ENCODE data around the gene KRTAP3-3.
A peak's percentile ranks its signal among the peaks of the same experiment; 100 is the strongest.
"Not testable (repeated sequence)": the region's sequence is repeated elsewhere in the genome, so short reads cannot be mapped to it uniquely, and the experiment has no call there.

Gene KRTAP3-3

DNA sequence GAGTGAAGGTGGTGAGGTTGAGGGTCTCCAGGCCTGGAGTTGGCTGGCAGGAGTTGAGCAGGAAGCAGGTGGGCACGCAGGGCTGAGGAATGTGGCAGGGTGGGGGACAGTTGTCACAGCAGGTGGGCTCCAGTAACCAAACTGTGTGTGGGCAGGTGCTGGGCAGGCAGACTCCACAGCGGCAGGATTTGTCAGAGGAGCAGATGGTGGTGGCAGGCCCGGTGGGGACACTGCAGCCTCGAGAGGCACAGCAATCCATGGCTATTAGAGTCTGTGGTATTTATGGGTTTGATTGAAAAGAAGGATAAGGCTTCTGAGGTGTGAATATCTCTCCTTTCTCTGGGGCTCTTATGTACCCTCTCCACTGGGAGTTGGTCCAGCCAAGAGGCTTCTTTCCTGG is at the start of gene KRTAP3-3:
Gene KRTAP3-3, minus strand, starts transcription at position 326 of the 400 bp plus-strand sequence. Its CDS starts 67 bp downstream, at position 259.
- DNase-seq (ENCODE audit: low read depth, low spot score) = no peak

- DNase-seq (ENCODE audit: low read depth, low spot score) = no peak
Observed at GRCh38 chr17:41042953-41043352, 49.0 kb upstream of the KRTAP3-3 start.

DNA sequence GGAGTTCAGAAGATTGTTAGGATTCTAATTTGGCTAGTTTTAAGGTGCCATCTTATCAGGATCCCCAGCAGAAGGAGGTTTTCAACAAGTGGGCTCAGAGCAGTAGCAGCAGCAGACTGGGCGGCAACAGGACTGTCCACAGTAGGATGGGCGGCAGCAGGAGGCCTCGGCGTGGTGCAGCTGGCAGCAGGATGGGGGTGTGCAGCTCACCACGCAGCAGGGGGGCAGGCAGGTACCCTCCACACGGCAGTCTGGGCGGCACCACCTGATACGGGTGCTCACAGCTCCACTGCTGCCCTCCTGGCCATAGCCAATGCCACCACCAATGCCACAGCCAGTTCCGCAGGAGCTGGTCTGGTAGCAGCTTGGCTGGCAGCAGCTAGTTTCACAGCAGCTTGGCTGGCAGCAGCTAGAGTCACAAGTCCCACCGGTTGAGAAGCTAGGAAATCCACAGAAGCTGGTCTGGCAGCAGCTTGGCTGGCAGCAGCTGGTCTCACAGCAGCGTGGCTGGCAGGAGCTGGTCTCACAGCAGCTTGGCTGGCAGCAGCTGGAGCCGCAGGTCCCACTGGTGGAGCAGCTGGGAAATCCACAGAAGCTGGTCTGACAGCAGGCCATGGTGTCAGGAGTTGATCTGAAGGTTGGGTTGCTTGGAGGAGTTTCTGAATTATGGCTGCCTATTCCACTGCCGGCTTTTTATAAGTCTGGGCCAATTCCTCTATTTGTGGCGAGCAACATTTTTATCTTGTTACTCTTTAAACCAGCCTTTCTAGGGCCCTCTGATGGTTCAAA is 47.0 kb upstream of the KRTAP3-3 start, which contains the start of gene KRTAP1-1:
Gene KRTAP1-1, minus strand, starts transcription at position 668 of the 789 bp plus-strand sequence. Its CDS starts 53 bp downstream, at position 615.
- not testable (repeated sequence) for DNase-seq (ENCODE audit: low read depth, low spot score)

DNA sequence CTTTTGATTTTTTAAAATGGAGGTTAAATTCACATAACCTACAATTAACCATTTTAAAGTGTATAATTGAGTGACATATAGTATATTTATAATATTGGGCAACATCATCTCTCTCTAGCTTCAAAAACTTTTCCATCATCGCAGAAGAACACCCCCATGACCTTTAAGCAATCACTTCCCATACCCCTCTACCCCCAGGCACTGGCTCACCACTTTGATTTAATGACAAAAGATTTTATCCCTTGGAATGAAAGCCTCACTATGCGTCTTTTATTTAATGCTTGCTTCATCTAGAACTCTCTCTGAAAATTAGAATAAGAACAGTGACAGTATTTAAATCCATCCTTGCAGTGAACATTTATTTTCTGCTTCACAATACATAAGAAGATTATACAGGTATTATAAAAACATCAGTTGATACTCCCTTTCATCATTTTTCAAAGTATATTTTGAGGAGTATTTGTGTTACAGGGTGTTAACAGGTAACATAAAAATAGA is 43.9 kb upstream of the KRTAP3-3 start:
- no peak for DNase-seq (ENCODE audit: low read depth, low spot score)

DNA sequence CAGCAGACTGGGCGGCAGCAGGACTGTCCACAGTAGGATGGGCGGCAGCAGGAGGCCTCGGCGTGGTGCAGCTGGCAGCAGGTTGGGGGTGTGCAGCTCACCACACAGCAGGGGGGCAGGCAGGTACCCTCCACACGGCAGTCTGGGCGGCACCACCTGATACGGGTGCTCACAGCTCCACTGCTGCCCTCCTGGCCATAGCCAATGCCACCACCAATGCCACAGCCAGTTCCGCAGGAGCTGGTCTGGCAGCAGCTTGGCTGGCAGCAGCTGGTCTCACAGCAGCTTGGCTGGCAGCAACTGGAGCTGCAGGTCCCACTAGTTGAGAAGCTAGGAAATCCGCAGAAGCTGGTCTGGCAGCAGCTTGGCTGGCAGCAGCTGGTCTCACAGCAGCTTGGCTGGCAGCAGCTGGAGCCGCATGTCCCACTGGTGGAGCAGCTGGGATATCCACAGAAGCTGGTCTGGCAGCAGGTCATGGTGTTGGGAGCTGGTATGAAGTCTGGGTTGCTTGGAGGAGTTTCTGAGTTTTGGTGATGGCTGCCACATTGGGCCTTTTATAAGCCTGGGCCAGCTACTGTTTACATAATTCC is 40.5 kb upstream of the KRTAP3-3 start, which contains the start of gene KRTAP1-3:
Gene KRTAP1-3, minus strand, starts transcription at position 529 of the 590 bp plus-strand sequence. Its CDS starts 53 bp downstream, at position 476.
- DNase-seq (ENCODE audit: low read depth, low spot score) = not testable (repeated sequence)

GRCh38 chr17:41029633-41030245 is 35.8 kb upstream of the KRTAP3-3 start, which contains the start of gene KRTAP1-4:
KRTAP1-4 (minus strand) TSS chr17:41030195; CDS start chr17:41030078, 117 bp downstream.
- DNase-seq (ENCODE audit: low read depth, low spot score) = no peak

DNA sequence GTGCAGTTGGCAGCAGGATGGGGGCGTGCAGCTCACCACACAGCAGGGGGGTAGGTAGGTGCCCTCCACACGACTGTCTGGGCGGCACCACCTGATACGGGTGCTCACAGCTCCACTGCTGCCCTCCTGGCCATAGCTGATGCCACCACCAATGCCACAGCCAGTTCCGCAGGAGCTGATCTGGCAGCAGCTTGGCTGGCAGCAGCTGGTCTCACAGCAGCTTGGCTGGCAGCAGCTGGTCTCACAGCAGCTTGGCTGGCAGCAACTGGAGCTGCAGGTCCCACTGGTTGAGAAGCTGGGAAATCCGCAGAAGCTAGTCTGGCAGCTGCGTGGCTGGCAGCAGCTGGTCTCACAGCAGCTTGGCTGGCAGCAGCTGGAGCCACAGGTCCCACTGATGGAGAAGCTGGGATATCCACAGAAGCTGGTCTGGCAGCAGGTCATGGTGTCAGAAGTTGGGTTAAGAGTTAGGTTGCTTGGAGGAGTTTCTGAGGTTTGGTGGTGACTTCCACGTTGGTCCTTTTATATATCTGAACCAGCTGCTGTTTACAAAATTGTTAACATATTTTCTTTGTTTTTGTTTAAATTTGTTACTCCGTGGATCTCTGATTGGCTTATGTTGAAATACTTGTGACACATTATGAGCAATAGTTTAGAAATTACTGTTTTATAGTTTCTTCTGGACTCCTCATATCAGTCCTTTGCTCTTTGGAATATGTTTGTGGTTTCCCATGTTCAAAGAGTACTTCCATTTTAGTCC is 32.9 kb upstream of the KRTAP3-3 start, which contains the start of gene KRTAP1-5:
Gene KRTAP1-5, minus strand, starts transcription at position 494 of the 757 bp plus-strand sequence. Its CDS starts 53 bp downstream, at position 441.
- peak; percentile 22 for DNase-seq (ENCODE audit: low read depth, low spot score)

GRCh38 chr17:41024697-41025096 is 30.7 kb upstream of the KRTAP3-3 start:
- DNase-seq (ENCODE audit: low read depth, low spot score) = no peak

DNA sequence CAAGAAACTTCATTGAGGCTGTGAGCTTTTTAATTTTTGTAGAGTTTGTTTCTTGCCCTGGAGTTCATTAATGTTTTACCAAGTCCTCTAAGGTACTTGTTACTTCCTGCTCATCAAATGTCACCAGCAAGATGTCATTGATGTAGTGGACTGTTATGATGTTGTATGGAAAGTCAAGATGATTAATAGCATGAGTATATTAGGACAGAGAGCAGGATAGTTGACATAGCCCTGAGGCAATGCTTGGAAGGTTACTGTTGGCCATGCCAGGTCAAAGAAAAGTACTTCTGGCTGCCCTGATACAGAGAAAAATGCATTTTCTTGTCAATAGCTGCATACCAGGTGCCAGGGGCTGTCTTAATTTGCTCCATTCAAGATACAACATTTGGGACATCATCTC is 26.4 kb upstream of the KRTAP3-3 start:
- no peak for DNase-seq (ENCODE audit: low read depth, low spot score)

DNA sequence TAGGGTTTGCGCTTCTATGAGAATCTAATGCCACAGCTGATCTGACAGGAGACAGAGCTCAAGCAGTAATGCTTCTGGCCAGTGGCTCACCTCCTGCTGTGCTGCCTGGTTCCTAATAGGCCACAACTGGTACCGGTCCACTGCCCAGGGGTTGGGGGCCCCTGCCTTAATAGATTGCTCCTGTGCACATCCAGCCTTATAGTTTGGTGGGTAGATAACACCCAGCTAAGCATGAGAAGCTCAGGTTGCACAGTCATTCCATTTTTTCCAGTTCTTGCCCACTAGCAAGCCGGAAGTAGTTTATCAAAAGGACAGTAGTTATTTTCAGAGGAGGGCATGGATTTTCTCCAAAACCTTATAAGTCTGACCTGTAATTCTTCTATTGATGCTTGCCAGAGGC is 25.5 kb upstream of the KRTAP3-3 start:
- DNase-seq (ENCODE audit: low read depth, low spot score) = no peak

DNA sequence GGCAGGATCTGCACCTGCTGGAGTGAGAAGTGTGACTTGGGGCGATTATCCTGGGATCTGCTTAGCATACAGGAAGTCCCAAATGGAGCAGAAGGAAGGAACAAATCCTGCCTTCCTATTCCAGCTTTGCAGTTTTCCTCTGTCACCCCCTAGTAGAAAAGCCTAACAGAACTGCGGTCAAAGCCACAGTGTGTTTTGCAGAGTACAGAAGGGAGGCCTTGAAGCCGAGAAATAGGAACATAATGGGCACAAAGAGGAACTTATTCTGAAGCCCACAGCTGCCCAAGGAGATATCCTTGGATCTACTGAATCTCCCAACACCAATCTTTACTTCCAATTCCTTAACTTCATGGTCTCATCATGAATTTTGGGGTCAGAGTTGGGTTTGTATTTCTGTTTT is 24.6 kb upstream of the KRTAP3-3 start:
- no peak for DNase-seq (ENCODE audit: low read depth, low spot score)

- no peak for DNase-seq (ENCODE audit: low read depth, low spot score)
Observed at GRCh38 chr17:41016578-41017215, 22.7 kb upstream of the KRTAP3-3 start.

GRCh38 chr17:41015454-41015853 is 21.5 kb upstream of the KRTAP3-3 start:
- DNase-seq (ENCODE audit: low read depth, low spot score) = no peak

DNA sequence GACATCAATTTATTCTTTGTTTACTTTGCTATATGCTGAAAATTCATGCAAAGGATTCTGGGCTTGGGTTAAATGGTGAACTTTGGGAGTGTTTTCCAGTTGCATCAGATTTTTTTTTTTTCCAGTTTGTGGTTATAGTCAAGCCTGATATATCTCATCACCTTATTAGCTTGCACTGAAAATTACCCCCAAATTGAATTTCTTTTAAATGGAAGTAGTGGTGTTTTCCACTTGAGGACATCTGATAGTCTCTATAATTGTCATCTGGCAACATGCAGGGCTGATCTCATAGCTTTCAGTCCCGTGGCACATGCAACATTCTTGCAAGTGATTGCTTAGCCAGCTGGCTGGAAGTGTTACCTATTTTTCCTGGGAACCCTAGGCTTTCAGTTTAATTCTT is 19.6 kb upstream of the KRTAP3-3 start:
- peak; percentile 6 for DNase-seq (ENCODE audit: low read depth, low spot score)

GRCh38 chr17:41013181-41013580 is 19.2 kb upstream of the KRTAP3-3 start:
- DNase-seq (ENCODE audit: low read depth, low spot score) = no peak

- DNase-seq (ENCODE audit: low read depth, low spot score) = no peak
Observed at GRCh38 chr17:41012326-41013120, 18.6 kb upstream of the KRTAP3-3 start.

- no peak for DNase-seq (ENCODE audit: low read depth, low spot score)
Observed at GRCh38 chr17:41010441-41010840, 16.5 kb upstream of the KRTAP3-3 start.

- no peak for DNase-seq (ENCODE audit: low read depth, low spot score)
Observed at GRCh38 chr17:41009936-41010335, 16.0 kb upstream of the KRTAP3-3 start.

DNA sequence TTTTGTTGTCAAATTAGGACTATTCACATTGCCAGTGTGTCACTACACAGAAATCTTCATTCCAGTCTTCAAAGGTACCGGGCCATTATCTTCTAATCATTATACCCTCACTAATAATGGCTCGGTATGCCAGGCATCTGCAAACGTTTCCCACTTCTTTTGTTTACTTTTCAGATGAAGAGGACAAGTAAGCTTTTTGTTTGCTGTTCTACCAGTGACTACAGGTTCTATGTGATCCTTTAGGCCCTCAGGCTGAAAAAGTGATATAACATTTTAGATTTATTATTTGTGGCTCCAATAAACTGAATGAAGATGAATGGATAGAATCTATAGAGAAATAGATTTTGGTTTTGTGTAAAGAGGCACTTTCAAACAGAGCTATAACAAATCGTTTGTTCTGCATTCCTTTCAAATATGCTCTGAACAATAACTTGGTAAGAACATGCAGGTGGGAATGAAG is 15.4 kb upstream of the KRTAP3-3 start:
- DNase-seq (ENCODE audit: low read depth, low spot score) = peak; percentile 24

GRCh38 chr17:41008811-41009210 is 14.8 kb upstream of the KRTAP3-3 start, which contains the start of gene KRTAP3-1:
KRTAP3-1 (minus strand) TSS chr17:41009128; CDS start chr17:41009074, 54 bp downstream.
- no peak for DNase-seq (ENCODE audit: low read depth, low spot score)

All from astrocyte of the hippocampus (primary cell).